HG02759 (cell line): Measurements from ENCODE around the gene SLC4A7.
A peak's percentile ranks its signal among the peaks of the same experiment; 100 is the strongest.

Source experiments
- ATAC-seq: cut with Tn5 transposase; IDR thresholded peaks from one replicate; pipeline ENCODE4 v1.9.1; 2021; ENCODE audit warnings: mild to moderate bottlenecking, moderate library complexity; ENCODE audit not compliant: unreplicated experiment

The SLC4A7 gene

GRCh38 chr3:27326629-27327545 is 157.3 kb downstream of the SLC4A7 start:
- no peak for ATAC-seq

GRCh38 chr3:27326202-27326601 is 158.0 kb downstream of the SLC4A7 start:
- no peak for ATAC-seq

- ATAC-seq = peak; percentile 65
Observed at GRCh38 chr3:27325419-27325818, 158.8 kb downstream of the SLC4A7 start.

GRCh38 chr3:27324686-27325085 is 159.5 kb downstream of the SLC4A7 start:
- no peak for ATAC-seq

- no peak for ATAC-seq
Observed at GRCh38 chr3:27323087-27323570, 161.1 kb downstream of the SLC4A7 start.
